ENCODE results near the gene FBXO11. TPM values are rescaled to one million over a fixed set of nuclear protein-coding genes. Genes with fewer than 3 reads are reported as not detected.

FBXO11 gene
- total RNA-seq, 1 donor, result 57.9 TPM

DNA sequence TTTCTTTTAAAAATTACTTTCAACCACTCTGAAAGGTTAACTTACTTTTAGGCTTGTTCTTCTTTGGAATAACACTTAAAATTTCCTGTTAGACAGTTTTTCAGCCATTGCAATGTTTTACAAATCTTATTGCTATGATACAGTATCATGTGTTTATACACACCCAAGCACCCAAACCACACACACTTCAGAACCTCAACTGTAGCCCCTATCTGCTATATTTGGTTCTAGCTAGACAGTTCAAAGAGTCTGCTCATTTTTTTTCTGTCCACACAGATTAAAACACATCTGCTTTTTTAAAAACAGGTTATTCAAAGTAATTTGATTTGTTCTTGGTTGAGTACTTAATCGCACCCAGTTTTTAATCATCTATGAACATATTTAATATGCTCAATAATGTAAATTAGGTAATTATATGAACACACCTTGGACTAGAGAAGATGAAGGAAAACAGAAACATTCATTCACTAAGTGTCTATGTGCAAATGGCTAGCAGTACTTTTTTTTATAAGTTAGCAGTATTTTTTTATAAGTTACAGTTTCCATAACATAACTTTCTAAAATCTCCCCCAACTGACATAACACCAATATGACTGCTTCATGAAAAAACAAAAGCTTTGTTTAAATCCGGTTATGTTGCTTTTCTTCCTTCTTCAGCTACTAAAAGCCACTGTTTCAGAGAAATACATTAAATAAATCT is 17.6 kb downstream of the FBXO11 start:
- Histone ChIP-seq H3K27ac (ENCODE audit: low read depth, low read length) (peak overlapping the region; percentile 22), H3K4me3 (ENCODE audit: insufficient read depth, low read length) (no peak overlapping the region), H3K27me3 (ENCODE audit: insufficient read depth, low read length) (no peaks in the 10 kb centered on the region), H3K4me1 (ENCODE audit: insufficient read depth, low read length) (peaks cover 19% of the 10 kb centered on the region), H3K36me3 (ENCODE audit: insufficient read depth, low read length) (no peaks in the 10 kb centered on the region), H4K20me1 (ENCODE audit: insufficient read depth, low read length) (peaks cover 64% of the 10 kb centered on the region), H3K79me2 (ENCODE audit: insufficient read depth, low read length) (peaks cover 99% of the 10 kb centered on the region), H2AFZ (ENCODE audit: low read length) (no peak overlapping the region), H3K9me3 (ENCODE audit: low read depth, low read length) (no peaks in the 10 kb centered on the region), H3K4me2 (ENCODE audit: insufficient read depth, low read length) (no peak overlapping the region)
- TF ChIP-seq, protein P1, sequence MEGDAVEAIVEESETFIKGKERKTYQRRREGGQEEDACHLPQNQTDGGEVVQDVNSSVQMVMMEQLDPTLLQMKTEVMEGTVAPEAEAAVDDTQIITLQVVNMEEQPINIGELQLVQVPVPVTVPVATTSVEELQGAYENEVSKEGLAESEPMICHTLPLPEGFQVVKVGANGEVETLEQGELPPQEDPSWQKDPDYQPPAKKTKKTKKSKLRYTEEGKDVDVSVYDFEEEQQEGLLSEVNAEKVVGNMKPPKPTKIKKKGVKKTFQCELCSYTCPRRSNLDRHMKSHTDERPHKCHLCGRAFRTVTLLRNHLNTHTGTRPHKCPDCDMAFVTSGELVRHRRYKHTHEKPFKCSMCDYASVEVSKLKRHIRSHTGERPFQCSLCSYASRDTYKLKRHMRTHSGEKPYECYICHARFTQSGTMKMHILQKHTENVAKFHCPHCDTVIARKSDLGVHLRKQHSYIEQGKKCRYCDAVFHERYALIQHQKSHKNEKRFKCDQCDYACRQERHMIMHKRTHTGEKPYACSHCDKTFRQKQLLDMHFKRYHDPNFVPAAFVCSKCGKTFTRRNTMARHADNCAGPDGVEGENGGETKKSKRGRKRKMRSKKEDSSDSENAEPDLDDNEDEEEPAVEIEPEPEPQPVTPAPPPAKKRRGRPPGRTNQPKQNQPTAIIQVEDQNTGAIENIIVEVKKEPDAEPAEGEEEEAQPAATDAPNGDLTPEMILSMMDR (IDR thresholded peaks at IDR 0.05; ENCODE audit: extremely low read depth, low read depth, low read length), result no peak
- no peak for DNase-seq (ENCODE audit: insufficient read length, low spot score, missing footprints)

DNA sequence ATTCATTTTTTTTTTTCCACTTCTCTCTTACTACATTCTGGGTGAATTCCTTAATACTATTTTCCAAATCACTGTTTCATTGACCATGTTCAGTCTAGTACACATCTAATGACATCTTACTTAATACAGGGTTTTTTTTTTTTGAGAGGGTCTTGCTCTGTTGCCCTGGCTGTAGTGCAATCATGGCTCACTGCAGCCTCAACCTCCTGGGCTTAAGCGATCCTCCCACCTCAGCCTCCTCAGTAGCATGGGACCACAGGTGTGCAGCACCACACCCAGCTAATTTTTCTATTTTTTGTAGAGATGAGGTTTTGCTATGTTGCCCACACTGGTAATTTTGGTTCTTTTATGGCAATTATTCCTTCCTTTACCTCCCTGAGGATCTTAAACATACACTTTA is 29.4 kb downstream of the FBXO11 start:
- Histone ChIP-seq H3K36me3 (ENCODE audit: insufficient read depth, low read length) (no peaks in the 10 kb centered on the region), H3K4me2 (ENCODE audit: insufficient read depth, low read length) (no peak overlapping the region), H3K4me3 (ENCODE audit: insufficient read depth, low read length) (no peak overlapping the region), H4K20me1 (ENCODE audit: insufficient read depth, low read length) (peaks cover 55% of the 10 kb centered on the region), H3K27ac (ENCODE audit: low read depth, low read length) (no peak overlapping the region), H2AFZ (ENCODE audit: low read length) (no peak overlapping the region), H3K79me2 (ENCODE audit: insufficient read depth, low read length) (peaks cover 97% of the 10 kb centered on the region), H3K4me1 (ENCODE audit: insufficient read depth, low read length) (peaks cover 3% of the 10 kb centered on the region), H3K27me3 (ENCODE audit: insufficient read depth, low read length) (no peaks in the 10 kb centered on the region), H3K9me3 (ENCODE audit: low read depth, low read length) (no peaks in the 10 kb centered on the region)
- TF ChIP-seq, protein P1 (IDR thresholded peaks at IDR 0.05; ENCODE audit: extremely low read depth, low read depth, low read length), result no peak
- no peak for DNase-seq (ENCODE audit: insufficient read length, low spot score, missing footprints)

DNA sequence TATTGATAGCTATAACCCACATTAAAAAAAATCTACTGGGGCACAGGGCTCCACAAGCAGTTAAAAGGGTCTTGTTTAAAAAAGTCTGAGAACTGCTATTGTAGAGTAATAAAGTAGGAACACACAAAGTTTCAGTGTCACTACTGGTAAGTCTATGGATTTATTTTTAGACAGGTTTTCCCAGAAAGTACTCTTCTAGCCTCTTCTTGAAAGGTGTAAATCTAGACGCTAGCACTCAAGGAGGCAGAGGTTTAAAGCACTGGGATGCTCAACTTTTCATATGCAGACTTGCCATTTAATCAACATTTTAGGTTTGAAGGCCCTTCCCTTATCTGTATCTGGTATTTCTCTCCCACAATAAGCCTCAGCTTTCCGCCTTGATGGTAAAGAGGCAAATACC is 33.4 kb downstream of the FBXO11 start:
- H3K79me2 ChIP-seq (ENCODE audit: insufficient read depth, low read length), result peaks cover 97% of the 10 kb centered on the region
- TF ChIP-seq, protein P1 (IDR thresholded peaks at IDR 0.05; ENCODE audit: extremely low read depth, low read depth, low read length), result no peak
- H3K36me3 ChIP-seq (ENCODE audit: insufficient read depth, low read length), result no peaks in the 10 kb centered on the region
- peaks cover 12% of the 10 kb centered on the region for H3K4me1 ChIP-seq (ENCODE audit: insufficient read depth, low read length)
- peaks cover 67% of the 10 kb centered on the region for H4K20me1 ChIP-seq (ENCODE audit: insufficient read depth, low read length)
- H3K9me3 ChIP-seq (ENCODE audit: low read depth, low read length), result no peaks in the 10 kb centered on the region
- H3K27me3 ChIP-seq (ENCODE audit: insufficient read depth, low read length), result no peaks in the 10 kb centered on the region
- H2AFZ ChIP-seq (ENCODE audit: low read length), result no peak overlapping the region
- H3K4me3 ChIP-seq (ENCODE audit: insufficient read depth, low read length), result no peak overlapping the region
- H3K4me2 ChIP-seq (ENCODE audit: insufficient read depth, low read length), result no peak overlapping the region
- no peak for DNase-seq (ENCODE audit: insufficient read length, low spot score, missing footprints)
- no peak overlapping the region for H3K27ac ChIP-seq (ENCODE audit: low read depth, low read length)

DNA sequence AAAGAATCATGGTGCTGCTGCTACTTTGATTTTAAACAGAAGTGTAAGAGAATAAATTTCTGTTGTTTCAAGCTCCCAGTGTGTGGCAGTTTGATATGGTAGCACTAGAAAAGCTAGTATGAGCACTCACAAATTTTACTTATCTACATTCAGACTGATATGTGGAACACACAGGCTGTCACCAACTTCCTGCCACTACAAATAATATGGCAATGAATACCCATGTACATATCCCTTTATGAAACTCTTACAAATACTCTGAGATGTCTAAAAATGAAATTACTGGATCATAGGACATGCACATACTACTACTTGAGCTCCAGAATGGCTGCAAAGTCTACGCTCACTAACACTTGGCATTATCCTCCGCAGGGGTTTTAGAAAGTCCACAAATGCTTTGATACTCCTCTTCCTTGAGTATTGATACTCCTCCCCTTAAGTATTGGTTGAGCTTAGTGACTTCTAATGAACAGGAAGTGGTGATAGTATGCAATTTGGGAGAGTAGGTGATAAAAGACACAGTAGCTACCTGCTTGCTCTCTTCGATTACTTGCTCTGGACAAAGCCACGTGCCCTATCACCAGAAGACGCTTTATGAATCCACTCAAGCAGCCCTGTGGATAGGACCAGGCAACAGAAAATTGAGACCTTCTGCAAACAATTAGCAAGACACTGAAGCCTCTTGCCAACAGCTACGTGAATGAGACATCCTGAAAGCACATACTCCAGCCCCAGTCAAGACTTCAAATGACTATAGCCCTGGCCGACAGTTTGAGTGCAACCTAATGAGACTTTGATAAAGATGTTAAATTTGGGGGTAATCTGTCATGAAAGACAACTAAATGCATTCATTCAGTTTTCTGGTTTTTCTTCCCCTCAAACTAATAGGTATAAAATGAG is 35.4 kb downstream of the FBXO11 start:
- DNase-seq (ENCODE audit: insufficient read length, low spot score, missing footprints), result no peak
- H3K79me2 ChIP-seq (ENCODE audit: insufficient read depth, low read length), result peaks cover 98% of the 10 kb centered on the region
- TF ChIP-seq, protein P1 (IDR thresholded peaks at IDR 0.05; ENCODE audit: extremely low read depth, low read depth, low read length), result no peak
- no peak overlapping the region for H3K4me2 ChIP-seq (ENCODE audit: insufficient read depth, low read length)
- no peaks in the 10 kb centered on the region for H3K36me3 ChIP-seq (ENCODE audit: insufficient read depth, low read length)
- H3K27ac ChIP-seq (ENCODE audit: low read depth, low read length), result no peak overlapping the region
- no peak overlapping the region for H3K4me3 ChIP-seq (ENCODE audit: insufficient read depth, low read length)
- peaks cover 23% of the 10 kb centered on the region for H3K4me1 ChIP-seq (ENCODE audit: insufficient read depth, low read length)
- no peaks in the 10 kb centered on the region for H3K27me3 ChIP-seq (ENCODE audit: insufficient read depth, low read length)
- H3K9me3 ChIP-seq (ENCODE audit: low read depth, low read length), result no peaks in the 10 kb centered on the region
- H4K20me1 ChIP-seq (ENCODE audit: insufficient read depth, low read length), result peaks cover 74% of the 10 kb centered on the region
- no peak overlapping the region for H2AFZ ChIP-seq (ENCODE audit: low read length)

Data from osteoblast (primary cell).